SK-N-DZ (cell line): ENCODE results near the gene IRX6. TPM values are rescaled to one million over a fixed set of nuclear protein-coding genes. Genes with fewer than 3 reads are reported as not detected.
A peak's percentile ranks its signal among the peaks of the same experiment; 100 is the strongest.

Source experiments
- DNase-seq: peaks from one replicate; pipeline ENCODE4 v3.0.0-alpha.2; 2015; ENCODE audit warnings: low spot score
- polyA plus RNA-seq, 2 experiments: library from polyadenylated mRNA; depleted of rRNA; stranded (reverse); fragments of >200 nt; gene quantifications; 2 replicates each; pipeline ENCODE4 v1.2.3, GENCODE V29; 2014

IRX6 gene
- polyA plus RNA-seq (2014; cell fraction: cytosol; rRNA removed) = not detected in 2 replicates
- polyA plus RNA-seq (2014; cell fraction: nucleus; rRNA removed) = not detected in 2 replicates

- DNase-seq = no peak
Measured at GRCh38 chr16:55323637-55324271, at the start of gene IRX6. TSS of gene IRX6 (plus strand) at chr16:55324203. CDS start at chr16:55325092, 889 bp downstream.

- no peak for DNase-seq
Measured at GRCh38 chr16:55274391-55274790, 49.6 kb upstream of the IRX6 start.

- no peak for DNase-seq
Measured at GRCh38 chr16:55275167-55275566, 48.8 kb upstream of the IRX6 start.

GRCh38 chr16:55275869-55276268 is 48.1 kb upstream of the IRX6 start:
- DNase-seq = no peak

- no peak for DNase-seq
Measured at GRCh38 chr16:55277536-55277935, 46.5 kb upstream of the IRX6 start.

GRCh38 chr16:55279598-55279997 is 44.4 kb upstream of the IRX6 start:
- DNase-seq = no peak

GRCh38 chr16:55280587-55280986 is 43.4 kb upstream of the IRX6 start:
- DNase-seq = no peak

- no peak for DNase-seq
Measured at GRCh38 chr16:55282441-55282840, 41.6 kb upstream of the IRX6 start.

- DNase-seq = peak; percentile 22
Measured at GRCh38 chr16:55283812-55284717, 39.9 kb upstream of the IRX6 start.

GRCh38 chr16:55284718-55285099 is 39.3 kb upstream of the IRX6 start:
- DNase-seq = no peak

- DNase-seq = no peak
Measured at GRCh38 chr16:55285586-55285985, 38.4 kb upstream of the IRX6 start.

- DNase-seq = no peak
Measured at GRCh38 chr16:55289353-55289752, 34.6 kb upstream of the IRX6 start.

GRCh38 chr16:55291847-55292246 is 32.2 kb upstream of the IRX6 start:
- no peak for DNase-seq

- DNase-seq = no peak
Measured at GRCh38 chr16:55292491-55292890, 31.5 kb upstream of the IRX6 start.

GRCh38 chr16:55294129-55294528 is 29.9 kb upstream of the IRX6 start:
- no peak for DNase-seq

GRCh38 chr16:55294931-55295342 is 29.1 kb upstream of the IRX6 start:
- no peak for DNase-seq

GRCh38 chr16:55297062-55297909 is 26.7 kb upstream of the IRX6 start:
- no peak for DNase-seq

GRCh38 chr16:55297910-55298479 is 26.0 kb upstream of the IRX6 start:
- no peak for DNase-seq

- no peak for DNase-seq
Measured at GRCh38 chr16:55301385-55302008, 22.5 kb upstream of the IRX6 start.

GRCh38 chr16:55302635-55303034 is 21.4 kb upstream of the IRX6 start:
- no peak for DNase-seq

- DNase-seq = no peak
Measured at GRCh38 chr16:55308973-55309372, 15.0 kb upstream of the IRX6 start.
